Testis (tissue), 3 donors: ENCODE data around the gene ALDH1L1. TPM values are rescaled to one million over a fixed set of nuclear protein-coding genes. Genes with fewer than 3 reads are reported as not detected.

Experiments
- DNase-seq: peaks from one replicate; pipeline ENCODE4 v3.0.0-alpha.2; 2019
- H3K27ac ChIP-seq, 2 donors: fragments of 200-600 bp; sonication (generic); one replicate each; pipeline ENCODE4 v1.5.1; 2019
- H3K27me3 ChIP-seq: fragments of 200-600 bp; sonication (generic); one replicate; pipeline ENCODE4 v1.5.1; 2019
- H3K36me3 ChIP-seq: fragments of 200-600 bp; sonication (generic); one replicate; pipeline ENCODE4 v1.5.1; 2017; ENCODE audit warnings: low read depth; ENCODE audit errors: missing control alignments
- H3K4me1 ChIP-seq: fragments of 200-600 bp; sonication (generic); one replicate; pipeline ENCODE4 v1.5.1; 2019
- H3K4me3 ChIP-seq, 2 donors: fragments of 200-600 bp; sonication (generic); one replicate each; pipeline ENCODE4 v1.5.1; 2017 to 2019
- H3K9me3 ChIP-seq: fragments of 200-600 bp; sonication (generic); one replicate; pipeline ENCODE4 v1.5.1; 2017
- POLR2A ChIP-seq: fragments of 450-650 bp; IDR thresholded peaks from one replicate; pipeline ENCODE4 v1.6.1; 2017; ENCODE audit warnings: antibody characterized with exemption, mild to moderate bottlenecking, moderate library complexity
- WGBS, 2 donors: methylation state at CpG; one replicate each; pipeline ENCODE4 v1.1.5; 2018; 5-methylcytosine and 5-hydroxymethylcytosine counted together
- intact Hi-C: fragments of 100-400 bp; cut with DNase I; formaldehyde crosslinking; loops from one replicate; pipeline ENCODE4 v1.15.1; 2023; ENCODE audit warnings: low total_unique reads
- polyA plus RNA-seq: library from polyadenylated mRNA; stranded (reverse); fragments of 350-450 nt; fragmentation: Illumina TruSeq; extraction: RNeasy Lipid Tissue Mini Kit (QIAGEN cat#74804); gene quantifications from one replicate; pipeline ENCODE4 v1.2.3, GENCODE V29; 2014; ENCODE audit warnings: low read depth, low replicate concordance; ENCODE audit not compliant: insufficient read depth
- total RNA-seq, 2 donors: library from RNA; depleted of rRNA; stranded (reverse); fragments of >200 nt; gene quantifications; one replicate each; pipeline ENCODE4 v1.2.3, GENCODE V29; 2016
- TF ChIP-seq, protein P1 (sequence below), 3 experiments: fragments of 450-650 bp in 2 of 3; fragments of 200-600 bp in 1 of 3; sonication (generic) in 1 of 3; IDR thresholded peaks; one replicate each; pipeline ENCODE4 v1.5.1; 2016 to 2019; ENCODE audit warnings: antibody characterized with exemption in 3 of 3, mild to moderate bottlenecking in 2 of 3, moderate library complexity in 1 of 3

The ALDH1L1 gene
- total and polyA plus RNA-seq, 3 donors from 2014 or later: 19.6 to 73.8 (median 67.5) TPM

DNA sequence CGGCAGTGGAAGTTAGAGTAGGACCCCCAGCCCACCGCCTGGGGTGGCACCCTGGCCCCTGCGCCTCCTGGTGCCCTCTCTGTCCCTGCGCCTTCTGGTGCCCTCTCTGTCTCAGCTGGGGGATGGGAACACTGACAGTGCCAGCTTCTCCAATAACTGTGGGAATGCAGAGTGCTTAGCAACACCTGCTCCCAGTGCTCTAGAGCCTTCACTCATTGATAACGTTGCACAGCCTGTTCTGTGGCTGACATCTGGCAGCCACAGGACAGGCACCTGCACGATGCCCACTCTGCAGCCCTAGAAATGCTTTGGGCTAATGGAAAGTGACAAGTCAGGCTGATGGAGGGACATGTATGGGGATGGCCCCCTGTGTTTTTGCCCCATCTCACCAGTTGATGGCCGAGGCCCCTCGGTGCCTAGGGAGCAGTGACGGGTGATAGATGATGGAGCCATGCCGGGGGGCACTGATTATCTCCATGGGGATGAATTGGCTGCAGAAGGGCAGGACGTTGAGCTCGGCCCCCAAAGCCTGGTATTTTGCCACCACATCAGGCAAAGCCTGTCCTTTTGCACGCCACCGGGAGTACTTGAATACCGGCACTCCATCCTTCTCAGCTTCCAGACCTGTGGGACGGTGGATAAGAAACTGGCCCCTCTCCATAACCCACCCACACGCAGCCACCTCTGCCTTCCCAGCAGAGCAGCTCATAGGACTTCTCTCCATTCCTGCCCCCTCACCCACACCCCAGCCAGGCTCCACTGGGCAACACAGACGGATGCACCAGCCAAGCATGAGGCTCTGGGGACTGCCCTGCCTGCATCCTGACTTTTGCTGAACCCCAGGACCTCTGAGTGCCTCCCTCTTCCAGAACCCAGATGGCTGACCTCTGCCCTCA lies 22.1 kb downstream of the ALDH1L1 start:
- Histone ChIP-seq H3K4me3 (peak overlapping the region; percentile 21 to 53), H3K4me1 (no peaks in the 10 kb centered on the region), H3K36me3 (no peaks in the 10 kb centered on the region), H3K27me3 (no peaks in the 10 kb centered on the region), H3K27ac (no peak overlapping the region), H3K9me3 (no peaks in the 10 kb centered on the region)
- intact Hi-C loops: no loop called here
- WGBS, 2 donors: 85 to 88% methylated on average over 6 to 18 of the region's 18 CpGs
- DNase-seq: no peak
- TF ChIP-seq, protein P1, sequence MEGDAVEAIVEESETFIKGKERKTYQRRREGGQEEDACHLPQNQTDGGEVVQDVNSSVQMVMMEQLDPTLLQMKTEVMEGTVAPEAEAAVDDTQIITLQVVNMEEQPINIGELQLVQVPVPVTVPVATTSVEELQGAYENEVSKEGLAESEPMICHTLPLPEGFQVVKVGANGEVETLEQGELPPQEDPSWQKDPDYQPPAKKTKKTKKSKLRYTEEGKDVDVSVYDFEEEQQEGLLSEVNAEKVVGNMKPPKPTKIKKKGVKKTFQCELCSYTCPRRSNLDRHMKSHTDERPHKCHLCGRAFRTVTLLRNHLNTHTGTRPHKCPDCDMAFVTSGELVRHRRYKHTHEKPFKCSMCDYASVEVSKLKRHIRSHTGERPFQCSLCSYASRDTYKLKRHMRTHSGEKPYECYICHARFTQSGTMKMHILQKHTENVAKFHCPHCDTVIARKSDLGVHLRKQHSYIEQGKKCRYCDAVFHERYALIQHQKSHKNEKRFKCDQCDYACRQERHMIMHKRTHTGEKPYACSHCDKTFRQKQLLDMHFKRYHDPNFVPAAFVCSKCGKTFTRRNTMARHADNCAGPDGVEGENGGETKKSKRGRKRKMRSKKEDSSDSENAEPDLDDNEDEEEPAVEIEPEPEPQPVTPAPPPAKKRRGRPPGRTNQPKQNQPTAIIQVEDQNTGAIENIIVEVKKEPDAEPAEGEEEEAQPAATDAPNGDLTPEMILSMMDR (IDR thresholded peaks at IDR 0.05): no peak
- no peak for TF ChIP-seq POLR2A

DNA sequence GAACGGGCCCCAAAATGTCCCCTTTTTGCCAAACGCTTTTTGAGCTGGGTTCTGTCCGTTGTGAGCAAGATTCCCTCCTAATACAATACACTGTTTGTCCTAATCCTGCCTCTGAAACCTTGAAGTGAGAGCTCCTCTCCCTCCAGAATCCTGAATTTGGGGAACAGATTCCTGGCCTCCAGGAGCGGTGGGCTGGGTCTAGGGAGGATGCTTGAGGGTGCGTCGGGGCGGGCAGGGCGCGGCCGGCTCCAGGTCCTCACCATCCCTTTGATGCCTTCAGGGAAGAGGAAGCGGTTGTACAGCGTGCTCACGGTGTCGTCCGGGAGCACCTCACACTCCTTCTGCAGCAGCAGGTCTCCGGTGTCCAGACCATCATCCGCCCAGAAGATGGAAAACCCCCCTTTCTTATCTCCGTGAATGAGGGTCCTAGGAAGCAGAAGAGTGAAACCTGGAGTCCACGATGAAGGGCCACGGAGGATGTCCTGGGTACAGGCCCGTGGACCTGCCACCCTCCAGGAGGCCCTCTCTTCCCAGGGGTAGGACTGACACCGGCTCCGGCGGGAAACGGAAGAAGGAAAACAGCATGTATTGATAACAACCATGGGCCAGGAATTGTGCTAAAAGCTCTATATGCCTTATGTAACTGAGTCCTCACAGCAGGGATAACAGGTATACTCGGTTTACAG lies 23.2 kb downstream of the ALDH1L1 start:
- no peaks in the 10 kb centered on the region for H3K4me1 ChIP-seq

DNA sequence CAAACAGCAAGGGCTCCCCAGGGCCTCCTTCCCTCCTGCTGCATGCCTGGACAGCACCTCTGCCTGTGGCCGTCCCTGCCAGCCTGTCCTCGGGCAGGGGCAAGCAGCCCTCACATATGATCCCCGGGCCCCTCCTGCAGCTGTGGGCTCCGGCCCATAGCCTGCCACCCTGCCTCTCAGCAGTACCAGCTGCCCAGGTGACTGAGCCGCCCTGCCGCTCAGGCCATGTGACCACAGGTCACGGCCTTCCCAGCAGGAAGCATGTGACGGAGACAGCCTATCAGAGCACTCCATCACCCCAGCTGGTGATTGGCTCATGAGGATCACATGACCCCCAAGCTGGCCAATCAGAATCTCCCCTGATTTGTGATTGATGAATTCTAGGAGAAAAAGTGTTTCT lies 23.9 kb downstream of the ALDH1L1 start:
- 74 to 80% methylated on average over 4 to 8 of the region's 8 CpGs for WGBS, 2 donors
- DNase-seq: peak; percentile 80
- Histone ChIP-seq H3K9me3 (no peaks in the 10 kb centered on the region), H3K4me3 (peak overlapping the region; percentile 22 to 53), H3K4me1 (no peaks in the 10 kb centered on the region), H3K27ac (no peak overlapping the region), H3K27me3 (no peaks in the 10 kb centered on the region), H3K36me3 (no peaks in the 10 kb centered on the region)
- TF ChIP-seq, protein P1 (IDR thresholded peaks at IDR 0.05): no peak
- TF ChIP-seq POLR2A: no peak
- intact Hi-C loops: no loop called here

More for the DNA sequence above, 23.2 kb downstream of the ALDH1L1 start:
- no peak overlapping the region for H3K27ac ChIP-seq
- no peaks in the 10 kb centered on the region for H3K9me3 ChIP-seq
- no peaks in the 10 kb centered on the region for H3K27me3 ChIP-seq
- no peaks in the 10 kb centered on the region for H3K36me3 ChIP-seq
- 61 to 80% methylated on average over 26 of the region's 26 CpGs for WGBS, 2 donors
- TF ChIP-seq POLR2A: no peak
- TF ChIP-seq, protein P1 (IDR thresholded peaks at IDR 0.05): no peak
- intact Hi-C loops: no loop called here
- peak overlapping the region; percentile 21 to 53 for H3K4me3 ChIP-seq
- DNase-seq: no peak

DNA sequence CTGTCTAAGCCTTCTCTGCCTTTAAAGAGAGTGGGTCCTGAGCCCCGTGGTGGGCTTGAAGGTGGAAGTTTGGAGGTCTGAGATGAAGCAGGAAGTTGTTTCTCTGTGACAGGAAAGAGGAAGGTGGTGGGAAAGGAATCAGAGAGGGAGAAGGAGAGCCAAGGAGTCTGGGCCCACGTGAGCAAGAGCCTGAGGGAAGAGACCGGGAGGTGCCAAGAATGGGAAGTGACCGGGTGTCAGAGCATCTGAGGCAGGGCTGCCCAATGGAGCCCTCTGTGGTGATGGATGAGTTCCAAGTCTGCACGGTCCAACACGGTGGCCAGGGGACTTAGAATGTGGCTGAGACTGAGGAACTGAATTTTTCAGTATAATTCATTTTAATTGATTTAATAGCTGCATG lies 24.6 kb downstream of the ALDH1L1 start:
- 54 to 59% methylated on average over 6 of the region's 6 CpGs for WGBS, 2 donors
- Histone ChIP-seq H3K9me3 (no peaks in the 10 kb centered on the region), H3K27ac (no peak overlapping the region), H3K4me1 (no peaks in the 10 kb centered on the region), H3K36me3 (no peaks in the 10 kb centered on the region), H3K4me3 (no peak overlapping the region), H3K27me3 (no peaks in the 10 kb centered on the region)
- TF ChIP-seq POLR2A: no peak
- TF ChIP-seq, protein P1 (IDR thresholded peaks at IDR 0.05): no peak
- intact Hi-C loops: no loop called here
- DNase-seq: no peak
